GM18505 (cell line): Measurements from ENCODE around the gene ASPRV1.

Experiments
- ATAC-seq: cut with Tn5 transposase; IDR thresholded peaks from one replicate; pipeline ENCODE4 v1.9.1; 2021; ENCODE audit not compliant: unreplicated experiment
- POLR2A ChIP-seq: IDR thresholded peaks from 4 replicates; pipeline ENCODE4 v1.6.1; 2011; ENCODE audit warnings: borderline replicate concordance; ENCODE audit not compliant: insufficient read depth, insufficient read length; ENCODE audit errors: extremely low read depth

ASPRV1 gene

GRCh38 chr2:69947325-69947931, 14.0 kb downstream of the ASPRV1 start:
- TF ChIP-seq POLR2A: no peak
- ATAC-seq: no peak

GRCh38 chr2:69946351-69947324, 14.8 kb downstream of the ASPRV1 start:
- no peak for ATAC-seq
- no peak for TF ChIP-seq POLR2A

- no peak for ATAC-seq
- no peak for TF ChIP-seq POLR2A
Observed at GRCh38 chr2:69945941-69946340, 15.5 kb downstream of the ASPRV1 start.

DNA sequence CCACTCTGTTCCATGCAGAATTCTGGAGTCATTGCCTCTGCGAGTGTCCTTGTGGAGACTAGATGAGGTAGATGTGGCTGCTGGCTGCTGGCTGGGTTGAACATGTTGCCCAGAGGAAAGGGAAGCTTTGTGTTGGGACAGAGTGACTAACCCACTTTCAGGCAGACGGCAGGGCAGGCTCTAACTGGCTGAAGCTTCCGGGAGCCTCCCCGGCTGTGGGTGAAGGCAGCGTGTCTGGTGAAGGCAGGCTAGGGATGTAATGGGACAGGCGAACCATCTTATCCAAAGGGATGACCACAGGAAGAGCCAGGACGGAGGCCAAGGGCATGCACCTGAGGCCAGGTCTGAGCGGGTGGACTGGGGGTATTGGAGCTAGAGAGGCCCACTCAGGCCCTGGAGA, 16.0 kb downstream of the ASPRV1 start:
- no peak for ATAC-seq
- no peak for TF ChIP-seq POLR2A

DNA sequence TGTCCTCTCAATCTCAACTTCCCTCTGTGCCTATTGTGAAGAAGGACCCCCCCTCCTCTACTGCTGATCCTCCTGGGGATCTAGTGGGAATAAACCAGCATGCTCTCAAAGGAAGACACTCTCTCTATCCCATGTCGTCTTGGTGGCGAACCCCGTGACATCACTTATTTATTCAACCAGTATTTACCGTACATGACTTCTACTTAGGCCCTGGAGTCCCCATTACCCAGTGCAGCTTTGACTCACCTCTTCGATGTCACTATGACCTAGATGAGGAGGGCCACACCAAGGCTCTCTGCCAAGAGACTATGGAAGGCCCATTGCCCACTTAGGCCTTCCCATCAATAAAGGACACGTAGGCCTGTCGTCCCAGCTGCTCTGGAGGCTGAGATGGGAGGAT, 16.7 kb downstream of the ASPRV1 start:
- TF ChIP-seq POLR2A: no peak
- no peak for ATAC-seq

DNA sequence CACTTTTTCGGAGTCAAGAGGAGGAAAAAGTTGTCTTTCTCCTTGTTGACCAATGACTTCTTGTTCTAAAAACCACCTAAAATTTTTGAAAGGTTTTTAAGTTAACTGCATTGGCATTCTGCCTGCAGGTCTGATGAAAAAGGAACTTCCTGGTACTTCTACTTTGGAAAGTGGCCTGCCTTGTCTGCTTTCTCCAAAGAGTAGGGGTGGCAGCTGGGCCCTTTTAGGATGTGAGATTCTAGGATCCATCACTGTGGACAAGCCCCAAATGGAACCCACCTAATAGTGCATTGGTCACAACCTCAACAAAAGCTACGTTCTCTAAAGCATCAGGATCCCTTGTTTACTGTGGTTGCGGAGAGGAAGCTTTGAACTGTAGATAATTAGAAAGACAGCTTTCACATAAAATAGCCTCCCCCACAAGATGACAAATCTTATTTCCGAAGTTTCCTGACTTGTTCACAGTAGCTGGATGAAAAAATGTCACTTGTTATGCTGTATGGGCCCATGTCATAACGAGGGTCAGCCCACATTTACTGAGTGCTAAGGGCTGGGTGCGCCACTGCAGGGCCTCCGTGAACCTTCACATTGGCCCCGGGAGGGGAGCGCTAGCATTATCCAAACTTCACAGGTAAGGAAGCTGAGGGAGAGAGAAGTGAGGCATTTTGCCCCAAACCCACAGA, 17.4 kb downstream of the ASPRV1 start:
- TF ChIP-seq POLR2A: no peak
- ATAC-seq: no peak

DNA sequence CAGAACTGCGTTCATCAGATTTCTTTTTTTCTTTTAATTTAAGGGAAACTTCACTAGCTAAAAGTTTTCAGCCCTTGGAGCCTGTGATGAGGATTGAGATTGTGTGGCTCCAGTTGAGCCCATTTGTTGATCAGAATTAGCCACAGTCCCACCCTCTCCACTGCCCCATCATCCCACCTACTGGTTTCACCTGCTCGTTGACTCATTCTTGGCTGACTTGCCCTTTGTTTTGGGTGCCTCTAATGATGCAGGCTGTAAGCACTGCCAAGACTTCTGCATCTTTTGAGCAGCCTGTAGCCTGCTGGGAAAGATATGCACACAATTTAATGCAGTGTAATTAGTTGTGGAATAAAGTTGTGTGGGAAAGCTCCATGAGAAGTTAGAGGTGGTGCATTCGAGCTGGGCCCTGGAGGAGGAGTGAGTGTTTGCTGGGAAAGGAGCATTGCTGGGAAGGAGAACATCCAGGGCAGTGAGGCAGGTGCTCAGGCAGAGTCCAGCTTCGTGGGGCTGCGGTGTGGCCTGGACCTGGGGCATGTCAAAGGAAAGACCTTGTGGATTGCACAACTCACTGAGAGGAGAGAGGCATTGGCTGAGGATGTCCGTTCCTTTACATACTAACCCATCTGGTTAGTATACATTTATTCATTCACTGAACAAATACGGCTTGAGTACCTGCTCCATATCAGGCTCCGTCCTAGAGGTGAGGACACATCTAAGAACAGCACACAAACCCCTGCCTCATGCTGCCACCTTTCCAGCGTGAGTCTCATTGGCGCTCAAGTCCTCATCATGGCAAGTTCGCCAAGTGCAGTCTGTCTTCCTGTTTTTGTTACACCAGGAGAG, 18.2 kb downstream of the ASPRV1 start:
- no peak for TF ChIP-seq POLR2A
- ATAC-seq: no peak

- no peak for TF ChIP-seq POLR2A
- ATAC-seq: no peak
Observed at GRCh38 chr2:69940691-69941090, 20.7 kb downstream of the ASPRV1 start.

DNA sequence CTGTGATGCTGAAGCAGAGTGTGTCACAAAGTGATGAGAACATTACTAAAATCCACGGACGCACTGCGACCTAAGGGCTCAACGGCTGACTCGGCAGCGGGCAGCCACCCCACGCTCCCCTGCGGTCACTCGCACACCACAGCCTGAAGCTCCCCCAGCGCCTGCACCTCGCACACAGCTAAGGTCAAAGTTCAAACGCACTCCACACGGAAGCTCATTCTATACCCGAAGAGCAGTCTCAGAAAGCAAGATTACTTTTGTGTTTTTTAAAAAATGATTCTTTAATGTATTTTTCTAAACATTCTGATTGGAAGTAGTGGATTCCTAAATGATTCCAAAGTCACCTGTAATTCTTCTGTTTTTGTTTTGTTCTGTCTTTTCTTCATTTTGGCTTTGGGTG, 21.7 kb downstream of the ASPRV1 start:
- TF ChIP-seq POLR2A: no peak
- no peak for ATAC-seq

DNA sequence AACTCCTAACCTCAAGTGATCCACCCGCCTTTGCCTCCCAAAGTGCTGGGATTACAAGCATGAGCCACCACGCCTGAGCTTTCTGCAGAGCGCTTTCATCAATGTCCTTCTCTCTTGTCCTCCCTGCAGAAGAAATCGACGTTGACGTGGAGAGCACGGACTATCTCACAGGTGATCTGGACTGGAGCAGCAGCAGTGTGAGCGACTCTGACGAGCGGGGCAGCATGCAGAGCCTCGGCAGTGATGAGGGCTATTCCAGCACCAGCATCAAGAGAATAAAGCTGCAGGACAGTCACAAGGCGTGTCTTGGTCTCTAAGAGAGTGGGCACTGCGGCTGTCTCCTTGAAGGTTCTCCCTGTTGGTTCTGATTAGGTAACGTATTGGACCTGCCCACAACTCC, 23.5 kb downstream of the ASPRV1 start:
- no peak for ATAC-seq
- no peak for TF ChIP-seq POLR2A

DNA sequence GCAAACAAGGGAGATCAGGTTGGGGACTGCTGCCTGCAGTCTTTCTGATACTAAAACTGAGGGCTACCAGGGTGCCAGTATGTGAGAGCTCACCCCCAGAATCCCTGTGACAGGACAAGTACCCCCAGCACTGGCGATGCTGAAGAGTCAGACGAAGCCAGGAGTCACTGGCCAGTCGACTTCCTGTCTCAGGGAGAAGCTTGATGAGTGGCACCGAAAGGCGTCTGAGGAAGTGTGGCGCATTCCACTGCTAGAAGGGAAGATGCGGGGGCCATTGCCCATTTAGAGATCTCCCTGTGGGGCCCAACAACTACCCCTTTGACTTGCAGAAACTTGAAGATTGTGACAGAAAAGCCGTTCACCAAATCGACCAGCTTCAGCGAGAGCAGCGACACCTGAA, 24.5 kb downstream of the ASPRV1 start:
- TF ChIP-seq POLR2A: no peak
- no peak for ATAC-seq

- TF ChIP-seq POLR2A: no peak
- ATAC-seq: no peak
Observed at GRCh38 chr2:69935011-69935410, 26.4 kb downstream of the ASPRV1 start.

GRCh38 chr2:69934614-69934908, 26.9 kb downstream of the ASPRV1 start:
- no peak for TF ChIP-seq POLR2A
- ATAC-seq: no peak
